Activated CD8-positive, alpha-beta memory T cell treated with anti-CD3 and anti-CD28 coated beads for 1 hour (primary cell): ENCODE data around the gene C17orf75.

Experiments used
- DNase-seq, 2 donors: peaks; one replicate each; pipeline ENCODE4 v3.0.0-alpha.2; 2020; ENCODE audit warnings: low read depth in 1 of 2; ENCODE audit errors: extremely low read depth in 1 of 2

Gene C17orf75

DNA sequence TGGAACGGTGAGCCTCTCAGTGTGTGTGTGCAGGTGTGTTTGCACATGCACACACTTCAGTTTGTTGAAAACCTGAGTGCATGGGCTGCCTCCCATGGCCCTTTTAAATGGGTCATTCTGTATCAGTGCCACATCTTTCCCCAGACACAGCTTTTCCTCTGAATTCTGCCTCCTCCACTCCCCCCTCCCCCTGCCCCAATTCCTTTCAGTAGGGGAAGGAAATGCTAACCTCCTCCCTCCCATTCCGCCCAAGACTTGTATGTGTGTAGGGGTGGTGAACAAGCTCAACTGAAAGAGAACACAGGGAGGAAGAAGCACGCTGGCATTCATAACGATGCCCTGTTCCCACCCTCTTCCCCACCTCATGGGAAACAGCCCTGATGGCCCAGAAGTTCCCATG lies 34.3 kb downstream of the C17orf75 start:
- no peak for DNase-seq

DNA sequence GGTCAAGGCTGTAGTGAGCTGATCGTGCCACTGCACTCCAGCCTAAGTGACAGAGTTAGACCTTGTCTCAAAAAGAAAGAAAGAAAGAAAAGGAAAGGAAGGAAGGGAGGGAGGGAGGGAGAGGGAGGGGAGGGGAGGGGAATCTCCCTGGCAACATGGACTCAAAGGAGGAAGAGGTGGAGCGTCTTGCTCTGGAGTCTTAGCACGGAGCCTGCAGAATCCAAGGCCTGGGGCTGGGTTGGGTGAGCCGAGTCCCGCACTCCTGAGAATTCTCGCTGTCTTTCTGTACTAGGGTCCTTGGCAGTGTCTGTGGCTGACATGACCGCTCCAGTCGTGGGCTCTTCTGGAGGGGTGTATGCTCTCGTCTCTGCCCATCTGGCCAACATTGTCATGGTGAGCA lies 36.9 kb downstream of the C17orf75 start:
- no peak for DNase-seq

DNA sequence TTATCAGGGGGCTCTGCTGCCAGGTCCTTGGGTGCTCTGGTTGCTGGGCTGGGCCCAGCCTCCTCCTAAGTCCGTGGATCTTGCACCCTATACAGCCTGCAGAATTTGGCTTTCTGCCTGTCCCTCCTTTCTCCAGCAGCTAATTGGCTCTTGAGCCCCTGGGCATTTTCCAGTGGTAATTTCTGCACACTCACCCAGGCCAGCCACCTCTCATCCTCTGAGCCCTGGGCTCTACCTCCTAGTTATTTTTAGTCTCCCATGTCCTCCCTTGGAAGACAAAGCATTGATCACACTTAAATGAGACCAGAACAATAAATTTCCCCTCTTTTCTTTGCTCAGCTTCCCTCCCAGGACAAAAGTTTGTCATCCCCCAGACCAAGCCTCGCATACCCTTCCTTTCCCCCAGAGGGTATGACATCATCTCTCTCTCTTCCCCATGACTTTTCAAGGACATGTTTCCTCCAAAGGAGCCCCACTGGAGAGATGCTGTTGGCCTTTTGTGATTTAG lies 38.1 kb downstream of the C17orf75 start:
- no peak for DNase-seq

DNA sequence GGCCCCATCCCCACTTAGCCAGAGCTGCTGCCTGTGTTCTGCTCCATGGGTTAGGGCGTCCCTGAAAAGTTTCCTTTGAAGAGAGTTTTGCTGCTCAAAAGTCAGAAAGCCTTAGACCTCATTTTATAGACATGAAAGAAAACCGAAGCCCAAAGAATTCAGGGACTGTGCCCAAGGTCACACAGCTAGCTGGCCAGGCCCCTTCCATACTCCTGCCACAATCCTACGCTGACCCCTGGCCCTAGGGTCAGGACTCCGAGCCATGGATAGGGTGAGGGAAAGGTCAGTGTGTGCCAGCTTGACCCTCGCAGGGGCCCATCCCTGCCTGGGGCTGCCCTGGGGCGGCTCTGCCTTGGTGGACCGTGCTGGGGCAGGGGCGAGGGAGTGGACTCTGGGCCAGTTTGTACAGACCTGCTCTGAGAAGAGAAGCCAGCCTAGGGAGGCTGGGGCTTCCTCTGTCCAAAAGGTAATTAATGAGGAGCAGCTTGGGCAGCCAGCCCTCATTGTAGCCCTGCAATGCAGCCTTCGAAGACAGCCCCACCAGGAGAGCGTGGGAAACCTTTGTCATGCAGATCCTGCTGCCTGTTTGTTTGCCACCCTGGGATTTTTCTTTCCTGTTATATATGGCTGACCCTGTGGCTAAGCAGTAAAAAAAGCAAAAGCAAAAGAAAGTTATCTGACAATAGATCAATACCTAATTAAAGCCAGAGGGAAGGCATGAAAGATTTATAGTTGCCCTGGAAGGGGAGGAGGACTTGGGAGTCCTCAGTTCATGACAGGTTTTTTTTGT lies 38.9 kb downstream of the C17orf75 start:
- DNase-seq, result no peak

DNA sequence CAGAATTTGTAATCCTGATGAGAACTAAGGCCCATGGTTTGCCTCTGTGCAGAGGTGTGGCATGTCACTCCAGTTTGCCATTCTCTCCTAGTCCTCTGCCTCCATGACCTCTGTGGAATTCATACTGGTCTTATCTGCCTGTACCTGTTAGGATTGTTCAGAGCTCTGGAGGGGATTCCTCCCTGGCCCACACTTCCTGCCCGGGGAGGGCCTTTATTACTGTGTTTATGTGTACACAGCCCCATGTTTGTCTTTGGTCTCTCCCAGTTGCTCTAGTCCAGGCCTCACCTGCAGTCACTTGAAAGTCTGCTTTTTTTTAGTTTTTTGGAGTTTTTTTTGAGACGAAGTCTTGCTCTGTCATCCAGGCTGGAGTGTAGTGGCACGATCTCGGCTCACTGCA lies 39.9 kb downstream of the C17orf75 start:
- DNase-seq, result no peak

DNA sequence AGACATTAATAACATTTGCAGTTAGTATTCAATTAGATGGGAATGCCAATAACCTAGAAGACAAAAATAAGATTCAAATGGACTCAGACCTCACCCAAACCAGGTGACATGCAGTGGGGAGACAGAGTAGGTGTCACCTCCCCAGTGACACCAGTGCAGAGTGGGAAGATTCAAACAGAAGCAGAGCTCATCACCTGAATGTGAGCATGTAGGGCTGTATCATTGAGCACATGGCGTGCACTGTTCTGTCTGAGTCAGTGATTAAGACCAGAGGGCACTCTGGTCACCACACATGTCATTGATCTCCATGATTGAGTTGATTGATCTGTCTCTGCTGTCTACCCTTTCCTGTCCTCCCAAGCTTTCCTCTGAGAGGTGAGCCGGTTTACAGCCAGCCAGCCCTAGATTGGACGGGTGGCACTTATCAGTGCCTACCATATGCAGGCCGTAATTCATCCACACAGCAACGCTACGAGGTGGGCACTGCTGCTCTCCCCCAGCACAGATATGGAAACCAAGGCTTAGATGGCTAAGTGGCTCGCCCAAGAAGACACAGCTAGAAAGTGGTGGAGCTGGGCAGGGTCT lies 42.3 kb downstream of the C17orf75 start:
- no peak for DNase-seq

DNA sequence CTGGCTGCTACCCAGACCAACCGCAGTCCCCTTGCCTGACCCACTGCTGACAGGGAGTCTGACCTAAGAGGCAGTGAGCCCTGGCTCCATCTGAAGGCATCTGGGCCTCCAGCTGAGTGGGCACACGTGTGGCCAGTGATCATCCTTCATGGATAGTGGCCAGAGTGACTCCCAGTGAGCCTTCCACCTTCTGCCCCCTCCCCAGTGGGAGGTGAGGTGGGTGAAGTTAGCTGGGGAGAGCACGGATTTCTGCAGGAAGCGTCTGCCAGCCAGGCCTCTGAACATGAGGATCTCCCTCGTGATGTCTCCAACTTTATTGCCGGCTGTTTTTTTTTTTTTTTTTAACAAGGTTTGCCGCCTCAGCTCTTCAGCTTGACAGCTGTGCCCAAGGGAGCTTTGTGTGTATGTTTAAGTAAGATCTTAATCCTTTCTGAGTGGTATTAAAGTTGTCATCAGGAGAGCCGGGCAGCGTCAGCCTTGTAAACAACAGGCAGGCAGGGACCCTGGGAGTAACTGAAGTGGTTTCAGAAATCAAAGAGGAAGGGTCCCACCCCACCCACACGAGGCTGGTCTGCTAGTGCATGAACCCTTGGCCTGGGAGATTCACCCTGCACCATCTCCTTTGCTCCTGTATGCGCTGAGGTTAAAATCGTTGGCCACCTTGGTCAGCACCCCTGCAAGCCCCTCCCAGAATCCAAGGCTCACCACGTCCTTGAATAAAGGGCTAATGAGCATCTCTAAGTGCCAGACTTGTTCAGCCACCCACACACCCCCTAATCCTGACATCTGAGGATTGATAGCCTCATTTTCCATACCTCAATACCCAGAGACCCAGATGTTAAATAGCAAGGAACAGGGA lies 43.0 kb downstream of the C17orf75 start:
- DNase-seq, result no peak

DNA sequence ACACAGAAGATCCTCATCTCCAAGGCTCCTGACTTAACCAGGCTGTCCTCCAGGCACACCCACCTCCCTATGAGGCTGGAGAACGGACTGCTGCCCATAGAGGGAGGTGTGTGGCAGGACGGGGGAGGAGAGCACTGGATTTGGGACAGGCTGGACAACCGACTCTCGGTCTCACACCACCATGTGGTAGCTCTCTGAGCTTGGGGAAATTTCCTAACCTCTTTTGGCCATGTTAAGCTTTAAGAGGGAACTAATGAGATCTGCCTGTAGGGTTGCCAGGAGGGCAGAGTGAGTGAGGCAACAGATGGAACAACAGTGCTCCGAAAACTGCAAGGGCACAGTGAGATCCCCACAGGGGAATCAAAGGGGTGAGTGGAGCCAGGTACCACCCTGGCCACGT lies 43.7 kb downstream of the C17orf75 start:
- no peak for DNase-seq

DNA sequence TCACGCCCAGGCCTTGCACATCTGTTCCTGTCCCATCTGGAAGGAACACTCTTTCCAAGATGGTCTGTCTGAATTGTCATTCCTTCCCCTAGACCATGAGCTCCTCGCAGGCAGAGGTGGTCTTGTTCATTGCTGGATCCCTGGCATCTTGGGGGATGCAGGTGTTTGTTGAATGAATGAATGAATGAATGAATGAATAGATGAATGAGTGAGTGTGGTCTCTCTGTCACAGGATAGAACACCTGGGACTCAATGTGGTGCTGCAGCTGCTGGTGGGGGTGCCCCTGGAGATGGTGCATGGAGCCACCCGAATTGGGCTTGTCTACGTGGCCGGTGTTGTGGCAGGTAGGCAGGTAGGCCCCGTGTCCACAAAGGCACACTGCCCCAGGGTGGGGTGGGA lies 44.1 kb downstream of the C17orf75 start:
- DNase-seq, result no peak

DNA sequence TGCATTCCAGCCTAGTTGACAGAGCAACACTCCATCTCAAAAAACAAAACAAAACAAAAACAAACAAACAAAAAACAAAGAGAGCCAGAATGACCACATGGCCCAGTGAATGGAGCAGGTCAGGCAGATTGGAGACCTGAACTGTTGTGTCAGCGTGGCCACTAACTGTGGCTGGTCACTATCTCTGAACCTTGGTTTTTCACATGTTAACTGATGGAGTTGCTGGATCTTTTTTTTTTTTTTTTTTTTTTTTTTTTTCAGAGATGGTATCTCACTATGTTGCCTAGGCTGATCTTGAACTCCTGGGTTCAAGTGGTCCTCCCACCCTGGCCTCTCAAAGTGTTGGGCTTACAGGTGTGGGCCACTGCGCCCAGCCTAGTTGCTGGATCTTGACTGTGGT lies 44.5 kb downstream of the C17orf75 start:
- no peak for DNase-seq

DNA sequence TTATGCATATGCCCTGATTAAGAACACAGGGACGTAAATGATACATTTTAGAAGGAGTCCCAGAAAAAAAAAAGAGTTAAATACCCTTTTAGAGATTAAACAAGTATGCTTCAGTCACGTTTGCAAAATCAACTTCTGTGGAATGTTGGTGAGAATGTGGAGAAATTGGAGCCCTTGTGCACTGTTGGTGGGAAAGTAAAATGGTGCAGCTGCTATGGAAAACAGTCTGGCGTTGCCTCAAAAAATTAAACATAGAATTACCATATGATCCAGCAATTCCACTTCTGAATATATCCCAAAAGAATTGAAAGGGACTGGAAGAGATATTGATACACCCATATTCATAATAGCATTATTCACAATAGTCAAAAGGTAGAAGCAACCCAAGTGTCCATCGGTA lies 49.9 kb downstream of the C17orf75 start:
- DNase-seq, result no peak

DNA sequence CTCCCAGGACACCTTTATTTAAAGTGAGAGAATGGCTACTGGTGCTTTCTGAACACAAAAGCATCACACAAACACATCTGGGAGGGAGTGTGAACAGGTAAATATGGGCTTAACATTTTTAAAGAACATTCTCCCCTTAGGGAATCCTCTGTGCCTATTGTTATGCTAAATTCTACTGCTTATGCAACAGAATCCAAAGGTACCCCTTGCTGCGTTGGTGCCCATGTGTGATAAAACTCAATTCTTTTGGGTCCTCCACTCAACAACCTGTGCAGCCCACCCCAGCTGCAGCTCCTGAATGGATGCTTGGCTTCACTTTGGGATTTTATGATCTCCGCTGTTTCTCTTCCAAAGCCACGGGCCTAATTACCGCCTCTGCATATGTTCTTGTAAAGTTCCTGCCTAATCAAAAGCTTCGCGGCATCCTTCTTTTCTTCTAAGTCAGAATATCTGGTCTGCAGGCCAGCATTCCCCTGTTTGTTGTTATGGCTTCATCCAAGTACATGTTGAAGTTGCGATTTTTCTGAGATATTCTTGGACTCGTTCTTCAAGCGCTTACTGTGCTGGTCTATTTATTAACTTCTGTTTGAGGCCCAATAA lies 52.4 kb downstream of the C17orf75 start:
- no peak for DNase-seq

DNA sequence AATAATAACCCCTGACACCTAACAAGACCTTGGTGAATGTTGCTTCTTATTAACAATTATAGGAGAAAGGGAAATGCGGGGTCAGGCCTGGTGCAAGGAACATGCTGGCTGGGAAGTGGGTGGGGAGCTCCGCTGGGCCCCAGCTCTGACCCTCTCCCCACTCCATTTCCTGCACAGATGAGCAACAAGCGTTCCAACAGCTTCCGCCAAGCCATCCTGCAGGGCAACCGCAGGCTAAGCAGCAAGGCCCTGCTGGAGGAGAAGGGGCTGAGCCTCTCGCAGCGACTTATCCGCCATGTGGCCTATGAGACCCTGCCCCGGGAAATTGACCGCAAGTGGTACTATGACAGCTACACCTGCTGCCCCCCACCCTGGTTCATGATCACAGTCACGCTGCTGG lies 53.4 kb downstream of the C17orf75 start:
- no peak for DNase-seq

DNA sequence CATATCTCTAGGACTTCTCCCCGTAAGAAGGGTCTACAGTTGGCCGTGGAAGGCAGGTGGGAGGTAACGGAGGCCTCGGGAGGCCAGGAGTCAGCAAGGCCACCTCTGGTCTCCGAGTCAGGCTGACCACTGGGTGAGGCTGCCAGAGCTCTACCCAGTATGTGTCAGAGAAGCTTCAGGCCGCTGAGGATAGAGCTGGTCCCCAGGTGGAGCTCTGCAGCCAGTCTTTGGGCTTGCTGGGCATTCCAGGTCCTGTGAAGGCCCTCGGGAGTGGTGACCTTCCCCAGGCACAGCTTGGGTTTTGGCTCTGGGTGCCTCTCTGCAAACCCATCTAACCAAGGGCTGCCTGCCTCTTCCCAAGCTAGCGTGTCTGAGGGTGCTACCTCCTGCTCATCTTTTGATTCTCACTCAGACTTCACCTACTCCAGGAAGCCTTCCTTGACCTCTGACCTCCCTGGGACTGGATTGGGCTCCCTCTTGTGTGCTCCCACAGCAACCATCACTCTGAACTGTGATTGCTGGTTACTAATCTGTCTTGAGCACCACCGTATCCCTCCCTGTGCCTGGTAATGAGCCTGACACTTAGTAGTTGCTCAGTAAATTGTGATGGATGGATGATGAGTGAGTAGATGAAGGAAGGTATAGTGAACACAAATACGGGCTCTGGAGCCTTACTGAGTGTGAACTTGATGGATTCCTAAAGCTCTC lies 54.0 kb downstream of the C17orf75 start:
- no peak for DNase-seq

DNA sequence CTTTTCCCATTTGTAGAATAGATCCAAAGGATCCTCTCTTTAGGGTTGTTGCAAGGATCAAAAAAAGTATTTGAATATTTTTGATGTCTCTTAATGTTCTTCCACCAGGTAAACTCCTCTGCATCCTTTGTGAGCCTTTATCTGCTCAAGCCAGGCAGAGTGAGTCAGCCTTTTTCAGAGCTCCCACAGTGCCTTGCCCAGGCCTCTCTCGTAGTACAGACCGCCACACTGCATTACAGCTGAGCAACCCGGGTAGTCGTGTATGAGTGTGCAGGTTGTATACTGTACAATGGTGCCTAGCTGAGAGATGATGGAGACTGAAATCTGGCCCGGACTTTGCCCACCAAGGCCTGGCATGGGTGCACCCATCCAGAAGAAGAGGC lies 55.5 kb downstream of the C17orf75 start:
- no peak for DNase-seq

DNA sequence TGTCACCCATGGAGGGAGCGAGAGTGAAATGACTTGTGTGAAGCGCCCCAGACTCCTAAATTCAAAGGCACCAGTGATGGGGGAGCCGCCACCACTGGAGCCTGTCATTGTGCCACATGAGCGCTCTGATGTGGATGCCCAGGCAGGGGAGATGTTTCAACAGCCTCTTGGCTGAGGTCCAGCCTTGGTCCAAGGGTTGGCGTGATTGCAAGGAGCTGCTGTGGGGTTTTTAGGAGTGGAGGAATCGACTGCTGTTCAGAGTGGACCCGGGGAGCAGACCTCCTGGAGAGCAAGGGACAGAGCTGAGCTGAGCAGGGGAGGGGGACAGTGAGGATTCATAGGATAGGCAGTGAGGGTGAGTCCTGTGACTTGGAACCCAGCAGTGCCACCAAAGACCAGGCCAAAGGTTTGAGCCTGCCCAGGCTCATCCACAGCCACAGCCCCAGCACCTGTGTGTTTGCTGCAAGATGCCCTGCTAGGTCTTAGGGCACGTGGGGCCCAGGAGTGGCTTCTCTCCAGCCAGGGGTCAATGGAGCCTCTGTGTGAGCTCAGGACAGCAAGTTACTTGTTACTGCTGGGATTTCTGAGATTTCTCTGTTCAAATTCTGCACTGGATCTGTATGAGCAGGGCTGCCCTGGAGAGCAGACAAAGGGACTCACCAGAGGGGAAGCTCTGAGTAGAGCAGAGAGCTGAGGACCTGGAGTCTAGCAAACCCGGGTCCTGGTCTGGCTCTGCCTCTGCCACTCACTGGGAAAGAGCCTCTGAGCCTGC lies 56.0 kb downstream of the C17orf75 start:
- DNase-seq, result no peak

DNA sequence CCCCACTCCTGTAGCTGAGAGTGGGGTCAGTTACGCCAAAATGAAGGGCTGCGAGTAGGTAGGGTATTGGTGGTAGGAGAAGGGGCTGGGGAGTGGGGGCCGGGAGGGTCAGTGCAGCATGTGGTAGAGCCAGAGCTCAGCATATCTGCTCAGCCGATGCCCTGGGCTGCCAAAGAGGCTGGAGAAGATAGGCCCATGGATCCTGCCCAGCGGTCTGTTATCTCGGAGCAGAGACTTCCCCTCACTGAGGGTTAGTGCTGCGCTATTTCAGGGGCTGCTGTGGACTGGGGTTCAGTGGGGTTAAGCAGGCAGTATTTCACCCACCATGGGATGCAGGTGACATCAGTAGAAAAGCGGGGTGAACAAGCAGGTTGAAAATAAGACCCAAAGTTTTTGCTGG lies 56.7 kb downstream of the C17orf75 start:
- DNase-seq, result no peak

DNA sequence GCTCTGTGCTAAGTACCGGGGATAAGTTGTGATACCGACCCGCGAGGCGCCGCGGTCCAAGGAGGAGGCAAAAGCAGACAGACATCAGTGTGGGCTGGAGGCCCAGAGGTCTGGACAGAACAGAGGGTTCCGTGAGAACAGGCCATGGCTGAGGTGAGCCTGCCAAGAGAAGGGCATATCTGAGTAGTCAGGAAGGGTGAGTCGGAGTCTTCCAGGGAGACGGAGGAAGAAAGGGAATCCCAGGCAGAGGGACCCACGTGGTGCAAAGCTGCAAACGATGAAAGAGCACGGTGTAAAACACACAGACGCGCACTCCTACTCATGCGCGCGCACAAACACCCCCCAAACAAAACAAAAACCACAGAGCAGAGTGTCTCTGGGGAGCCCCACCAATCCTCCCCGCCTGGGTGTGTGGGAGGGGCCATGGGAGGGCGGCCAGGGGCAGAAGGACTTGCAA lies 58.2 kb downstream of the C17orf75 start:
- DNase-seq, result no peak

DNA sequence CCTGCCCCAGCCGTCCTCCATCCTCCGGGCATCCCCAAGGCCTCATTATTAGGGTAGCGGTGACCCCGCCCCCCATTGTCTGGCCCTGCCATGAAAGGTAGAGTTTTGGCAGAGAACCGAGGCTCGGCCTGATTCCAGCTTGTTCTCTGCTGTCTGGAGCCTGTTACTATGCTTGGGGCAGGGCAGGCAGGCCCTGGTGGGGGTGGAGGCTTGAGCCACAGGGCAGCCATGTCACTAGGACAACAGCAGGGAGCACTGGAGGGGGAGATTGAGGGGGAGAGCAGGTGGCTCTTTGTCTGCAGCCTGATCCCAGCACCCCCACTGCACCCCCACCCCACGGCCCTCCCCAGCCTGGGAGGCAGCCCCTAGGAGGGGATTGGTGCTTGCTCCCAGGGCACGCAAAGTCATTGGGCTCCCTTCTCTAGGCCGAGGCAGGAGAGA lies 60.9 kb downstream of the C17orf75 start:
- no peak for DNase-seq
